Panc1 (cell line): ENCODE measurements around the gene FCSK. TPM values are rescaled to one million over a fixed set of nuclear protein-coding genes. Genes with fewer than 3 reads are reported as not detected.

Source experiments
- ATAC-seq: fragments of 200-7000 bp; cut with Tn5 transposase; 2 replicates; pipeline ENCODE4 v1.9.1; 2020; ENCODE audit warnings: mild to moderate bottlenecking, moderate library complexity
- BruUV-seq: library from RNA; stranded (reverse); fragments of 400-500 nt; replicated peaks from 2 replicates; lab custom pipeline; 2021; lab: Mats Ljungman, UMichigan
- CTCF ChIA-PET: fragments of 300-600 bp; sonication (Branson Sonifier 250); formaldehyde crosslinking; loops from one replicate; lab custom pipeline; 2022; ENCODE audit warnings: antibody characterized with exemption; lab: Charles Lee
- POLR2A ChIA-PET: fragments of 300-600 bp; sonication (Branson Sonifier 250); formaldehyde crosslinking; loops from one replicate; lab custom pipeline; 2022; ENCODE audit warnings: antibody characterized with exemption; lab: Charles Lee
- DNase-seq: peaks from one replicate; pipeline ENCODE4 v3.0.0-alpha.2; 2010; ENCODE audit warnings: low read depth, low spot score
- H3K27ac ChIP-seq: 2 replicates; pipeline ENCODE4 v1.5.1; 2011; ENCODE audit warnings: mild to moderate bottlenecking, low read length, inconsistent platforms
- H3K27me3 ChIP-seq: fragments of 200-500 bp; sonication (Bioruptor generic); 2 replicates; pipeline ENCODE4 v1.6.0; 2014; ENCODE audit warnings: low read length, inconsistent platforms; ENCODE audit not compliant: control insufficient read depth, insufficient read depth
- H3K36me3 ChIP-seq: fragments of 200-500 bp; sonication (Bioruptor generic); 2 replicates; pipeline ENCODE4 v1.5.1; 2014; ENCODE audit warnings: inconsistent platforms, mild to moderate bottlenecking, low read length, moderate library complexity; ENCODE audit not compliant: control insufficient read depth, insufficient read depth
- H3K4me1 ChIP-seq: 2 replicates; pipeline ENCODE4 v1.5.1; 2011; ENCODE audit warnings: inconsistent platforms, mild to moderate bottlenecking, low read length, moderate library complexity; ENCODE audit not compliant: control insufficient read depth, insufficient read depth
- H3K4me3 ChIP-seq, 2 experiments: 2 replicates each; pipeline ENCODE4 v1.5.1; 2011 to 2012; ENCODE audit warnings: low read depth in 2 of 2, low read length in 2 of 2, mild to moderate bottlenecking in 2 of 2, inconsistent platforms in 1 of 2, moderate library complexity in 1 of 2
- H3K9me3 ChIP-seq: fragments of 200-500 bp; sonication (Bioruptor generic); 2 replicates; pipeline ENCODE4 v1.5.1; 2014; ENCODE audit warnings: low read depth, mild to moderate bottlenecking, inconsistent platforms, low read length, moderate library complexity; ENCODE audit not compliant: control insufficient read depth, insufficient read depth
- CTCF ChIP-seq: fragments of 450-650 bp; IDR thresholded peaks from 2 replicates; pipeline ENCODE4 v1.5.1; 2017; ENCODE audit warnings: mild to moderate bottlenecking
- POLR2AphosphoS5 ChIP-seq: IDR thresholded peaks from 2 replicates; pipeline ENCODE4 v1.6.1; 2012; ENCODE audit warnings: mild to moderate bottlenecking, low read depth, low read length, moderate library complexity
- REST ChIP-seq, 2 experiments: IDR thresholded peaks; 2 replicates each; pipeline ENCODE4 v1.6.1; 2011 to 2012; ENCODE audit warnings: low read depth in 2 of 2, control low read depth in 1 of 2, low read length in 1 of 2, mild to moderate bottlenecking in 1 of 2, moderate library complexity in 1 of 2; ENCODE audit not compliant: insufficient read depth in 1 of 2
- SIN3A ChIP-seq: IDR thresholded peaks from 2 replicates; pipeline ENCODE4 v1.6.1; 2012; ENCODE audit warnings: low read depth, mild to moderate bottlenecking, low read length, moderate library complexity, borderline replicate concordance; ENCODE audit not compliant: insufficient read depth
- TCF7L2 ChIP-seq: IDR thresholded peaks from 2 replicates; pipeline ENCODE4 v1.6.1; 2011; ENCODE audit warnings: mild to moderate bottlenecking, low read depth, low read length, inconsistent platforms
- in situ Hi-C: cut with HindIII; loops from 2 replicates; pipeline ENCODE4 v1.10.0; 2016; ENCODE audit warnings: low sequenced_read_pairs, low pct_unique_long_range_greater_than_20kb
- intact Hi-C: fragments of 100-400 bp; cut with micrococcal nuclease; formaldehyde crosslinking; loops from one replicate; pipeline ENCODE4 v1.10.0; 2022; ENCODE audit not compliant: unreplicated experiment
- total RNA-seq: library from RNA; stranded (reverse); gene quantifications from one replicate; pipeline ENCODE4 v1.2.1, GENCODE V29; 2021; ENCODE audit not compliant: unreplicated experiment

FCSK gene
- total RNA-seq, 1 experiment from 2014 or later, result 16.9 TPM

GRCh38 chr16:70460737-70461261, 6.4 kb downstream of the FCSK start:
- in situ Hi-C loops (no loop called here), intact Hi-C loops (no loop called here)
- no TSS peak for BruUV-seq
- no peaks in the 10 kb centered on the region for H3K27me3 ChIP-seq
- TF ChIP-seq TCF7L2, result no peak
- no peak for TF ChIP-seq SIN3A
- TF ChIP-seq POLR2AphosphoS5, result no peak
- TF ChIP-seq CTCF, result no peak
- no peak for TF ChIP-seq REST (IDR thresholded peaks at IDR 0.05; ENCODE audit: insufficient read depth in 1 of 2, low read depth in 2 of 2, low read length in 1 of 2)
- CTCF ChIA-PET, result no interaction called here
- POLR2A ChIA-PET, result no interaction called here
- H3K36me3 ChIP-seq, result no peaks in the 10 kb centered on the region
- peaks cover 5% of the 10 kb centered on the region; the same call in 1 of the 2 replicates for H3K4me1 ChIP-seq
- no peaks in the 10 kb centered on the region for H3K9me3 ChIP-seq
- DNase-seq (no peak), ATAC-seq (peak; percentile 76)
- H3K4me3 ChIP-seq, result no peak overlapping the region
- H3K27ac ChIP-seq, result no peak overlapping the region

GRCh38 chr16:70463235-70463634, 8.8 kb downstream of the FCSK start:
- ChIA-PET POLR2A (no interaction called here), CTCF (no interaction called here)
- no TSS peak for BruUV-seq
- ATAC-seq (no peak), DNase-seq (no peak)
- H3K9me3 ChIP-seq, result no peaks in the 10 kb centered on the region
- no peak for TF ChIP-seq REST (IDR thresholded peaks at IDR 0.05; ENCODE audit: insufficient read depth in 1 of 2, low read depth in 2 of 2, low read length in 1 of 2)
- no peak for TF ChIP-seq SIN3A
- TF ChIP-seq POLR2AphosphoS5, result no peak
- no peak for TF ChIP-seq TCF7L2
- TF ChIP-seq CTCF, result no peak
- H3K27ac ChIP-seq, result no peak overlapping the region
- H3K4me1 ChIP-seq, result peaks cover 5% of the 10 kb centered on the region; the same call in 1 of the 2 replicates
- intact Hi-C loops (no loop called here), in situ Hi-C loops (no loop called here)
- no peaks in the 10 kb centered on the region for H3K36me3 ChIP-seq
- no peaks in the 10 kb centered on the region for H3K27me3 ChIP-seq
- H3K4me3 ChIP-seq, result no peak overlapping the region
